Activated T-cell treated with anti-CD3 and anti-CD28 coated beads for 48 hours (primary cell): ENCODE measurements around the gene PTPN13.
A peak's percentile ranks its signal among the peaks of the same experiment; 100 is the strongest.
"Not testable (repeated sequence)": the region's sequence is repeated elsewhere in the genome, so short reads cannot be mapped to it uniquely, and the experiment has no call there.

Experiments used
- DNase-seq: peaks from one replicate; pipeline ENCODE4 v3.0.0-alpha.2; 2020; ENCODE audit warnings: low read depth

Gene PTPN13

DNA sequence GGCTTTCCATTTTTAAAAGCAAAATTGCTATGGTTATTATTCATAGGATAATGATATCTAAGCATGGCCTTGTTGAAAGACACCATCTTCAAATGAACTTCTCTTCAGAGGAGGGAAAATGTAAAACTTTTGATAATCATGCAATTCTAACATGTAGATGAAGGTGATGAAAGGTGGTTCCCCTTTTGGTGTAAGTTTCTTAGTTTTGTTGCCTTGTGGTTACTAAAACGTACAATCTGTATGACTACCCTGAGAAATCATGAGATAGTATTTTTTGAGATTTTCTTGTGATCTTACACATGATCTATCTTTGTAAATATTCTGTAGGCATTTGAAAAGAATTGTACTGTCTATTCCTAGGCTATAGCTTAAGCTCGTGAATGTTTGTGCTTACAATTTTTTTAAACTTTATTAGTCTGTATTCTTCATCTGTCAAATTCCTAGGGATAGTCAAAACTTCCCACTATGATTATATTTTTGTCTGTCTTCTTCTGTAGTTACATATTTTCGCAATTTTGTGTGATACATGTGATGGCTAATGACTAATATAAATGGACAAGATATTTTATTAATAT is 47.5 kb downstream of the PTPN13 start:
- DNase-seq: no peak

DNA sequence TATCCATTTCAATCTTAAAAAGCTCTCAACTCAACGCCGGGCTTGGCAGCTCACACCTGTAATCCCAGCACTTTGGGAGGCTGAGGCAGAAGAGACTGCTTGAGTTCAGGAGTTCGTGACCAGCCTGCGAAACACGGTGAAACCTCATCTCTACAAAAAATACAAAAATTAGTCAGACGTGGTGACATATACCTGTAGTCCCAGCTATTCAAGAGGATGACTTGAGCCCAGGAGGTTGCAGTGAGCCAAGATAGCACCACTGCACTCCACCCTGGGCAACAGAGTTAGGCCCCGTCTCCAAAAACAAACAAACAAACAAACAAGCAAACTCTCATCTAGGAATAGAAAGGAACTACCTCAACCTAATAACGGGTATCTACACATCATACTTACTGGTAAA is 50.8 kb downstream of the PTPN13 start:
- no peak for DNase-seq

DNA sequence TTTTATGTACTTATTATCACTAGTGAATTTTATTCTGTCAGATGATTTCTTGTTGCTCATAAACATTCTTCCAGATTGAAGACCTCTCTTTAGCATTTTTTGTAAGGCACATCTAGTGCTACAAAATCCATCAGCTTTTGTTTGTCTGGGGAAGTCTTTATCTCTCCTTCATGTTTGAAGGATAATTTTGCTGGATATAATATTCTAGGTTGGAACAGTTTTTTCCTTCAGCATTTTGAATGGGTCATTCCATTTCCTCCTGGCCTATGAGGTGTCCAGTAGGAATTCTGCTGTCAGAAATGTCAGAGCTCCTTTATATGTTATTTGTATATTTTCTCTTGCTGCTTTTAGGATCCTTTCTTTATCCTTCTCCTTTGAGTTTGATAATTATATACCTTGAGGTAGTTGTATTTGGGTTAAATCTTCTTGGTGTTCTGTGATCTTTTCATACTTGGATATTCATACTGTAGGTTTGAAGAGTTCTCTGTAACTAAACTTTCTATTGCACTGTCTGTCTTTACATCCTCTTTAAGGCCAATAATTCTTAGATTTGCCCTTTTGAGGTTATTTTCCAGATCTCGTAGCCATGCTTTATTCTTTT is 58.3 kb downstream of the PTPN13 start:
- no peak for DNase-seq

DNA sequence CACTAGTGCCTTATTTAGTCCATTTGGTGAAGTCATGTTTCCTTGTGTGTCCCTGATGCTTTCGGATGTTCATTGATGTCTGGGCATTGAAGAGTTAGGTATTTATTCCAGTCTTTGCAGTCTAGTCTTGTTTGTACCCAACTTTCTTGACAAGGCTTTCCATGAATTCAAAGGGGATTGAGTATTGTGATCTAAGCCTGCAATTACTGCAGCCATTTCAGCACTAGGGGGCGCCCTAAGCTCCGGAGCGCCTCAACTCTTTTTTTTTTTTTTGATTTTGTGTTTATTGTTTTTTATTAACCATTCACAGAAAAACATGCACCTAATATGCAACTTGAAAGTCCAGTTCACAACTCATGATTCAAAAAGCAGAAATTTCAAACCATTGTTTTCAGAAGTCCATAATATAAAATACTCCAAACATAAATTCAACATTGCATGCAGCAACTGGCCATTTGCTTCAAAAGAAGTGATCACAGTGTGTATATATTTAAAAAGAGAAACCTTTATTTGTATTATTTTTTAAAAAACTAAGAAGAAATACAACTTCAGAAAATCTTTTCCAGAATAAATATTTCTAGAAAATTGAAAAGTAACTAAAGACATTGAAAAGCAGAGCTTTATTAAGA is 59.2 kb downstream of the PTPN13 start:
- DNase-seq: peak; percentile 4

DNA sequence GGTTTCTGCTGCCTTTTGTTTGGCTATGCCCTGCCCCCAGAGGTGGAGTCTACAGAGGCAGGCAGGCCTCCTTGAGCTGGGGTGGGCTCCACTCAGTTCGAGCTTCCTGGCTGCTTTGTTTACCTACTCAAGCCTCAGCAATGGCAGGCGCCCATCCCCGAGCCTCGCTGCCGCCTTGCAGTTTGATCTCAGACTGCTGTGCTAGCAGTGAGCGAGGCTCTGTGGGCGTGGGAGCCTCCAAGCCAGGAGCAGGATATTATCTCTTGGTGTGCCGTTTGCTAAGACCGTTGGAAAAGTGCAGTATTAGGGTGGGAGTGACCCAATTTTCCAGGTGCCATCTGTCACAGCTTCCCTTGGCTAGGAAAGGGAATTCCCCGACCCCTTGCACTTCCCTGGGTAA is 62.7 kb downstream of the PTPN13 start:
- not testable (repeated sequence) for DNase-seq

DNA sequence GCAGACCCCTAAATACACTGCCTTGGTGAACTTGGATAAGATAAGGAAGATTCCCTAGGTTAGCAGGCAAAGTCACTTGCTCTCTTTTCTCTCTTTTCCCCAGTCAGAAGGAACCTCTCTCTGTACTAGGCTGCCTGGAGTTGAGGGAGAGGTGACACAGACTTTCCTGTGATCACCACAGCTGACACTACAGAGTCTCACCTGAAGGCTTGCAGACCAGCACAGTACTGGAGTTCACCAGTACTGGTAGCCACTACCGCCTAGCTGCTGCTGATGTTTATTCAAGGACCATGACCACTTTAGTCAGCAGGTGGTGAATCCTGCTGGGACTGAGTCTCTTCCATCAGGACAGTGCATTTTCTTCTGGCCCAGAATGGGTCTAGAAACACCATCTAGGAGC is 63.3 kb downstream of the PTPN13 start:
- no peak for DNase-seq

DNA sequence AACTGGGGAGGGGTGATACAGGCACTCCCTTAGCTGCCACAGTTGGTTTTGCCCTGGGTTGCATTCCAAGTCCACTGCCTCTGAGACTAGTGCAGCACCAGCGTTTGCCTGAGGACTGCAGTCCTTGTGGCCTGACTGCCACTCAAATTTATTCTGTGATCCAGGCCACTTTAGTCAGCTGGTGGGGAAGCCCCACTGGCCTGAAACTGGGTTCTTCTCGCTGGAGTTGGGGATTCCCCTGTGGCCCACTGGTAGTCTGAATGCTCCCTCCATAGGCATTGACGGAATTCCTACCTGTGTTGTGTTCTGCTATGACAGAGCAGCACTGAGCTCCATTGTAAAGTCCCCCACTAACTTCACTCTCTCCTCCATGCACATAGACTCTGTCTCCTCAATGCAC is 63.8 kb downstream of the PTPN13 start:
- no peak for DNase-seq

DNA sequence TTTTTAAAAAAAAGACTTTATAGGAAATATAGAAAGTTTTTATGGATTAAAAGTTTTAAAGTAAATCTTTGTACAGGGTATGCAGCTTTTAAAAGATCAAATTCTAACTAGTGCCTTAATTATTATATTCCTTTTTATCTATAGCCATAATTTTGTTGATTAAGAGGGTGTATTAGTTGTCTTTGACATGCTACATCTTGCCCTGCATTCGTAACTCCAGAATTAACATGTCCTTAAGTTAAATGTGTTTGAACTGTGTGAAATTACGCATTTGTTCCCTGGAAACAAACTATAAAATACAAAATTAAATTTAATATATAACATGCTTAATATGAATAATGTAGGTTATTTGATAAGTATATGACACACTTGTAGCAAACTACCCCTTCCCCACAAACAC is 66.3 kb downstream of the PTPN13 start:
- no peak for DNase-seq

DNA sequence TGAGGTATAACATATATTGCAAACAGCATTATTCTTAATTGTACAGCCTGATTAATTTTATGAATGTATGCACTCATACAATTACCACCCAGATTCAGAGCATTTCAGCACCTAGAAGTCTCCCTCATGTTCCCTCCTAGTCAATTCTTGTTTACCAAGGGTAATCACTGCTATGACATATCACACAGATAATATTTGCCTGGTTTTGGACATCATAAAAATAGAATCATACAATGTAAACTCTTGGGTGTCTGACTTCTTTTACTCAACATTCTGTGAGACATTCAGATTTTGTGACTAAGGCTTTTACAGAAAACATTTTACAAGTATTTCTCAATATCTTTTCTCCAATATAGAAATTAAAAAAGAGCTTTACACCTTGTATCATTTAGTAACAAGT is 66.9 kb downstream of the PTPN13 start:
- no peak for DNase-seq

DNA sequence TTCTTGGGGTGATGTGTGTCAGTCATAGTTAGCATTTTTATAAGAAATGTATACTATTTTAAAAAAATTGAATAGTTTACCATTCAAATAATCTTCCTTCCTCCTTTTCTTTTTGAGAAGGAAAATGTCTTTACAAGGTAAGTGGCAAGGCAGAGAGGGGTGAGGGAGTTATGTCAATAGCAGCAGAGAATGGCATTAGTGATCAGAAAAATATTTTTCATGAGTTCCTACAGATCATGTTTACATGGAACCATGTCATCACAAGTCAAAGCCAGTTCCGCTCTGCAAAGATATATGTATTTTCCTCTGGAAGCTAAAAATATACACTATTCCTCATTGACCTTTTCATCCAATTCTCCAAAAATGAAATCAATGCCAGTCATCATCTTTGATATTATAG is 67.3 kb downstream of the PTPN13 start:
- no peak for DNase-seq

DNA sequence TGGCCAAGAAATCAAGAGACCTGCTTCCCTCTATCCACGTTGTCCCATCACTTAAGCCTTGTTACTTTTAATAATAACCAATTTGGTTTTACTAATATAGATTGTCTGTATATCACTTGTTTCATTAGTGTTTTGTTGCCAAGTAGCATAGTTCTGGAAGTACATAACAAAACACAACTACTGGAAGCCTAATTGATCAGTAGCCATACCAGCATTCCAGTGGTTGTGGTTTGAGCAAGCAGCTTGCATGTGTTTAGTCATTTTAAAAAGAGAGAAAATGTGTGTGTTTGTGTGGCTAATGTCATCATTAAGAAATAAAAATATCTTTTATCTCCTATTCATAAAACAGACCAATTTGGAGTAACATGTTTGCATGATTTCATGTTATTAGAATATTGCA is 70.8 kb downstream of the PTPN13 start:
- DNase-seq: no peak

DNA sequence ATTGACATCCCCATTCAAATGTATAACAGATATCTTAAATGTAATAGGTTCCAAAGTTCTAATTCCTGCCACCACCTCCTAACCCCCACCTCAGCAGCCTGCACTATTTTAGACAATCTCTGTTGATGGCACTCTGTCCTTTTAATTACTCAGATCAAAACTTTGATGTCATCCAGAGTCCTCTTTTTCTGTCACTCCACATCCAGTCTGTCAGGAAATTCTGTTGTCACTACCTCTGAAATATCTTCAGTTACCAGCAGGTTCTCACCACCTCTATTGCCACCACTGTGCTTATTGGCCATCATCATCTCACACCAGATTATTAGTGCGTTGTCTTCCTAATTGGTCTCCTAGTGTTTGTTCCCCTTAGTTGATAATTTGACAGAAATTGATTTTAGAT is 76.2 kb downstream of the PTPN13 start:
- no peak for DNase-seq

DNA sequence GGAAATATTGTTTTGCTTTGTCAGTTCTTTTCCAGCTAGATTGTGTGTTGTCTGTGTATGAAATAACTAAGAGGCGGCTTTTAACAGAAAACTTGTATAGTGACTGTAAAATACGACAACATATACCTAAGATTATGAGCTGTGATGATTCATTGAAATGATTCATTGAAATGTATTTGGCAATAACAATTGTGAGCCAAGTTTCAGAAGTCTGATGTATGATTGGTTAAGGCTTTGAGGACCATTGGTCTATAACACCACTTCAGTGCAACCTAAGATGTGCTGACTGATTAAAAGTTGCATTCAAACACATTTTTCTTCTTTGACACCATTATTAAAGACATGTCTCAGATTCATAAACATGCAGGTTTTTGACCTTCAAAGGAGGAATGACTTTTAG is 76.6 kb downstream of the PTPN13 start:
- no peak for DNase-seq

DNA sequence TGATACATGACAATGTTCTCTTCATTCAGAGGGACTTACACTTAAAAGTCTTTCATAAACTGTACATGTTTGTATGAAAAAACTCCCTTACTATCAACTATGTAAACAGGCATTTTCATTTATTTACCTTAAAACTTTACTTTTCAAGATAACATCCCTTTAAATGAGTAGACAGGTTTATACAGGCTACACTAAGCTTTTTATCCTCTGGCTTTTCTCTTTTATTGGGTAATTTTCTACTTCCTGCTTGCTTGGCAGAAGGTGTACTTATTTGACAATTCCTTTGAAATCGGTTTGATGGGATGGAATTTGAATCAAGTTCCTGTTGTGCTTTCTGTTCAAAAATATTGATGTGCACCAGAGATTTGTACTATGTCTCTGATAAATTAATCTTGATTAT is 81.4 kb downstream of the PTPN13 start:
- DNase-seq: no peak

DNA sequence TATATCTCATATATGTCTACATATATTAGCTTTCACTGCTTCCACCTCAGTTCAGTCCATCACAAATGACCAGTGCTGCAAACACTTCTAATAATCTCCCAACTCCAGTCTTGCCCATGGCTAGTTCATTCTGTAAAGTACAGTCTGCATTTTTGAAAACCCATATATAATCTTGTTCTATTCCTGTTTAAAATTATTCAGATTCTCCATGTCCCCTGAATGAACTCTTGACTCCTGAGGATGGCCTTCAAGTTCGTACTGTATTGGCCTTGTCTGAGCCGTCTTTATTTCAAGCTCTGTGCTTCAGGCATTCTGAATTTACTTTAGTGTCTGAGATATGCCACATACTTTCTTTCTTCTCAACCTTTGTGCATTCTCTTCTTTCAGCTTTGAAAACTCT is 84.7 kb downstream of the PTPN13 start:
- no peak for DNase-seq

DNA sequence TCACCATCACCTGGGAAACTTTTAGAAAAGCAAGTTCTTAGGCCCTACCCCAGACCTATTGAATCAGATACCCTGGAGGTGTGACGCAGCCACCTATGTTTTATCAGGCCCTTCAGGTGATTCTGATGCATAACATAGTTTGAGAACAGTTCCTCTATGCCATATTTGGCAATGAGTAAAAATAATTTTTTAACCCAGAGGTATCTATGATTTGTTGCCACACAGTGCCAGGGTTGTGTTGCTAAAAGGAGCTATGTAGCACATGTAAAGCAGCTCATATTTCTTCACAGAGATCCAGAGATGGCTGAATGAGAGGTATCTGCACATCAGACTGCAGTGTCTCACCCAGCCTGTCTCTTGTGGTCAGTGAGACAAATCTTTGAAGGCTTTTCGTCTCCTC is 85.3 kb downstream of the PTPN13 start:
- no peak for DNase-seq

DNA sequence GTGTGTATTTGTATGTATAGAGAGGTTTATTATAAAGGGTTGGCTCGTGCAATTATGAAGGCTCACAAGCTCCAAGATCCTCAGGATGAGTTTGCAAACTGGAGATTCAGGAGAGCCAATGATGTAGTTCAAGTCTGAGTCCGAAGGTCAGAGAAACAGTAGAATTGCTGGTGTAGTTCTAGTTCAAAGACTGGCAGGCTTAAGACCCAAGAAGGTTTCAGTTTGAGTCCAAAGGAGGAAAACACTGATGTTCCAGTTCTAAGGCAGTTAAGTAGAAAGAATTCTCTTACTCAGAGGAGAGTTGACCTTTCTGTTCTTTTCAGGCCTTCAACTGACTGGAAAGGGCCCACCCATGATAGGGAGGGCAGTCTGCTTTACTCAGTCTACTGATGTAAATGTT is 89.1 kb downstream of the PTPN13 start:
- no peak for DNase-seq

DNA sequence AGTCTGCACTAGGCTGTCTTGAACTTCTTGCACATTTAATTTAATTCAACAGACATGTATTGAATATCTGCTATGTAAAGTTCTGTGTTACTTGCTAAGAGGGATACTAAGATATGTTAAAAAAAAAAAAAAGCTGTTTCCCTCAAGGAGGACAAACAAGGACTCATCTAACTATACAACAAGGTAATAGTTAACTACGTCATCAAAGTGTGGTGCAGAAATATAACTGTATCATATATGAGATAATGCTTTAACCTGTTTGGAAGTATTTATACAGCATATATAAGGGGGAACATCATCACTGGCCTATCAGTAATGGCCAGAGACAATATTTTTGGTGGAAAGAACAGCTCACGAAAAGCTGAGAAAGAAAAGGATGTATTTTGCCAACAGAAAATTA is 89.9 kb downstream of the PTPN13 start:
- DNase-seq: no peak

DNA sequence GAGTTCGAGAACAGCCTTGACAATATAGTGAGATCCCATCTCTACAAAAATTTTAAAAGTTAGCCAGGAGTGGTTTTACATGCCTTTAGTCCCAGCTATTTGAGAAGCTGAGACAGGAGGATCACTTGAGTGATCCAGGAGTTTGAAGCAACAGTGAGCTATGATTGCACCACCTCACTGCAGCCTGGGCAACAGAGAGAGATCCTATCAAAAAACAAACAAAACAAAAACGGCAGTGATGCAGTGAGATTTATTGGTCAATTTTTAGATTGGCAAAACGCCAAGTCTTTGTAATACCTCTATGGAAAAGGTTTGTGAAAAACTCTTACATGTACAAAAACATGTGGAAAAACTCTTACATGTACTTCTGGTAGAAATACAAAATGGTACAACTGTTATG is 91.3 kb downstream of the PTPN13 start:
- DNase-seq: no peak

DNA sequence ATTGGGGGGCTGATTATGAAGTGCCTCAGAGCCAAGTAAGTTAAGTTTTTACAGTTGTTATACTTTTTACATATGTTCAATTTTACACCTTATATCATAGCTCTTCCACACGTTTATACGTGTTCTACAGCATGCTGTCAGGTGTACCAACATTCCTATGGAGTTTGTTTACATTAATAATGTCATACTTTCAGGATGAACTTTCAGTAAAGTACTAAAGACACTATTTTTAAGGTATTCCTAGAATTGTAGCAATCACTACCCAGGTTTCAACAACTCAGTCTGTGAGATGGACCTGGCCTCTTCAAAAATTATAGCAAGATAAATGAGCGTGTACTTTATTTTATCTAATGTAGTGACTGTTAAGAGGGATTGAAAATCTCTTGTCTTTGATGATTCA is 92.6 kb downstream of the PTPN13 start:
- DNase-seq: no peak

DNA sequence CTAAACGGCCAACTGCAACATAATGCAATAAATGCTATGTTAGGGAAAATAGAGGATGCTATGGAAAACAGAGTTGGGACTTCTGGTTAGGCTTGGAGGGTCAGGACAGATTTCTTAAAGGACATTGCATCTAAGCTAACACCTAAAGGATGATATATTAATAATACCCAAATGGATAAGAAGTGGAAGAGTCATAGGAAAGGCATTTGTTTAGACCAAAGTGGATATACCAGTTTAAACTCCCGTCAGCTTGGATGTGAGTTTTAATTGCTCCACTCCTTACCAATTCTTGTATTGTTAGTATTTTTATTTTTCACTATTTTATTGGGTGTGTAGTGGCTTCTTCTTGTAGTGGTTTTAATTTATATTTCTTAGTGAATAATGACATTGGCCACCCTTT is 93.9 kb downstream of the PTPN13 start:
- no peak for DNase-seq

DNA sequence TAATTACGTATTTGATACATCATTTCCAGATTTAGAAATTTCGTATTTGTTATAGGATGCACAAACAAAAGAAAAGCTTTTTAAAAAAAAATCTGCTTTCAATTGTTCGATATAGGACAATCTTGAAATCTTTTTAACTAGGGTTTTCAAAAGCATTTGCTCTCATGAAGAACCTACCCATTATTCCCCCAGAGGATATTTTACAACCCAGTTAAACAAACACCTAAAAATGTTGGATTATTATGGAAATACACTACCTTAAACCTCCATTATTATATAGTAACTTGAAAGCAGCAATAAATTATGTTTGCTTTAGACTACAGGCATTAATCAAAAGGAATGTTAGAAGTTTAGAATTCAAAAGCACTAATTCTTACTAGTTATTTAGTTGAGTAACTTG is 110.5 kb downstream of the PTPN13 start:
- no peak for DNase-seq

DNA sequence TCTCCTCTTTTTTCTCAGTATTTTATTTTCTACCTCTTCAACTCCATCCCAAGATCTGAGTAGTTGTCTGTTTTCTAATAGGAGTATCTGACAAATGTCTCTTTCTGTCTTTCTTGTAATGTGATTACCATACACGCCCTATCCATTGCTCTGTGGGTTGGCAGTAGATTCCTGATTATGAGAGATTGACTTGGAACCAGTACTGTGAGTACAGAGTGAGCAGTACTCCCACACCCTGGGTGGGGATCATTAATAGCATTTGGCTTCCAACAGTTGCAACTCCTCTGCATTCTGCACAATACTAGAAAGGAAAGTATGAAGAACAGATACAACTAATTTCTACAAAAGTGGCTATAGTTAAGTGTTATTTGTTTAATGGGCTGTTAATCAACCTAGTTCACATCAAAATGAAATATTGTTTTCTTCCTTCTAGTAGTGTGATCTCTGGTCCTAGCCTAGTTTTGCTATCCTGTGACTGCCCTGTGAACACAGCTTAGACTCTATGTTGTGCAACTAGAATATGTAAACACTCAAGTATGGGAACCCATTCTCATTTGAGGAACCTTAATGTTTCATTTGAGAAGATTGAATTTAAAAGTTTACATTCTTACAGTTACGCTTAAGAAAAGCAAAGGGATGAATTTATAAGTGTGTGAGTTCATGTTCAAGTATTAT is 112.9 kb downstream of the PTPN13 start:
- DNase-seq: no peak

DNA sequence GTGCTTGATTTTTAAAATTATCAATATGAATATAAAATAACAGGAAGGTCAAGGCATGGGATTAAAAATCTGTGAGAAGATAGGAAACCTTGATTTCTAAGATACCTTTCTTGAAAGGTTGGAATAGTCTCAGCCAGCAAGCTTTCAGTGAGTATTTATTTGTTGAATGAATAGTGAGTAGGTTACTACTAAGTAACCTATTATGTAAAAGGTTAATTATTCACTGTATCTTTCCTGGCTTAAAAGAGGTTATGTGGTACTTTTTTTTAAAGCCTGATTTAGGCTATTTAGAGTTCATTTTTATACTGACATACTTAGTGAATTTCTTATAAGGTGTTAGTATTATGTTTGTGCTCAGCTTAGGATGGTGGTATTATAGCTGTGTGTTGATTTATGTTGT is 123.5 kb downstream of the PTPN13 start:
- no peak for DNase-seq
